Inflammatory macrophage treated with lipopolysaccharide for 4 hours (primary cell): ENCODE data around the gene MVB12B.
"Not testable (repeated sequence)": the region's sequence is repeated elsewhere in the genome, so short reads cannot be mapped to it uniquely, and the experiment has no call there.

Source experiments
- DNase-seq: peaks from one replicate; pipeline ENCODE4 v3.0.0-alpha.2; 2020

The MVB12B gene

GRCh38 chr9:126526218-126527108, 199.8 kb downstream of the MVB12B start:
- no peak for DNase-seq

GRCh38 chr9:126527109-126527825, 200.6 kb downstream of the MVB12B start:
- DNase-seq, result no peak

GRCh38 chr9:126528111-126528510, 201.5 kb downstream of the MVB12B start:
- no peak for DNase-seq

GRCh38 chr9:126528915-126529314, 202.3 kb downstream of the MVB12B start:
- DNase-seq, result no peak

GRCh38 chr9:126531035-126531571, 204.5 kb downstream of the MVB12B start:
- no peak for DNase-seq

- DNase-seq, result no peak
Observed at GRCh38 chr9:126531591-126531990, 205.0 kb downstream of the MVB12B start.

- no peak for DNase-seq
Observed at GRCh38 chr9:126532019-126532462, 205.4 kb downstream of the MVB12B start.

GRCh38 chr9:126532489-126532888, 205.9 kb downstream of the MVB12B start:
- DNase-seq, result no peak

- peak; percentile 85 for DNase-seq
Observed at GRCh38 chr9:126532951-126533925, 206.6 kb downstream of the MVB12B start.

- DNase-seq, result no peak
Observed at GRCh38 chr9:126533926-126534310, 207.3 kb downstream of the MVB12B start.

- DNase-seq, result no peak
Observed at GRCh38 chr9:126534431-126535186, 208.0 kb downstream of the MVB12B start.

GRCh38 chr9:126536131-126536530, 209.5 kb downstream of the MVB12B start:
- no peak for DNase-seq

GRCh38 chr9:126536841-126537465, 210.3 kb downstream of the MVB12B start:
- DNase-seq, result no peak

- no peak for DNase-seq
Observed at GRCh38 chr9:126538550-126538949, 211.9 kb downstream of the MVB12B start.

GRCh38 chr9:126540398-126540797, 213.8 kb downstream of the MVB12B start:
- DNase-seq, result not testable (repeated sequence)

- no peak for DNase-seq
Observed at GRCh38 chr9:126543490-126543889, 216.9 kb downstream of the MVB12B start.

- no peak for DNase-seq
Observed at GRCh38 chr9:126545106-126545505, 218.5 kb downstream of the MVB12B start.

- DNase-seq, result no peak
Observed at GRCh38 chr9:126546036-126546435, 219.4 kb downstream of the MVB12B start.

- no peak for DNase-seq
Observed at GRCh38 chr9:126548312-126548711, 221.7 kb downstream of the MVB12B start.

GRCh38 chr9:126549246-126550006, 222.8 kb downstream of the MVB12B start:
- DNase-seq, result no peak
